HG03064 (cell line): Measurements from ENCODE around the gene UBE3C.

Source experiments
- ATAC-seq: cut with Tn5 transposase; IDR thresholded peaks from one replicate; pipeline ENCODE4 v1.9.1; 2021; ENCODE audit warnings: low read depth; ENCODE audit not compliant: unreplicated experiment

The UBE3C gene

GRCh38 chr7:157282141-157282801, 143.5 kb downstream of the UBE3C start:
- ATAC-seq = no peak

- ATAC-seq = no peak
Observed at GRCh38 chr7:157284229-157285014, 145.7 kb downstream of the UBE3C start.

- no peak for ATAC-seq
Observed at GRCh38 chr7:157291404-157292080, 152.8 kb downstream of the UBE3C start.

GRCh38 chr7:157292258-157292657, 153.5 kb downstream of the UBE3C start:
- no peak for ATAC-seq

GRCh38 chr7:157292770-157293412, 154.2 kb downstream of the UBE3C start:
- no peak for ATAC-seq

- no peak for ATAC-seq
Observed at GRCh38 chr7:157293413-157293788, 154.7 kb downstream of the UBE3C start.

- ATAC-seq = no peak
Observed at GRCh38 chr7:157294773-157295172, 156.0 kb downstream of the UBE3C start.

GRCh38 chr7:157295338-157295737, 156.6 kb downstream of the UBE3C start:
- ATAC-seq = no peak

GRCh38 chr7:157297185-157297584, 158.5 kb downstream of the UBE3C start:
- ATAC-seq = no peak

- no peak for ATAC-seq
Observed at GRCh38 chr7:157299317-157299612, 160.5 kb downstream of the UBE3C start.

GRCh38 chr7:157299613-157300368, 161.1 kb downstream of the UBE3C start:
- ATAC-seq = no peak

- ATAC-seq = no peak
Observed at GRCh38 chr7:157300369-157300825, 161.7 kb downstream of the UBE3C start.

- ATAC-seq = no peak
Observed at GRCh38 chr7:157301610-157302120, 162.9 kb downstream of the UBE3C start.

- no peak for ATAC-seq
Observed at GRCh38 chr7:157306846-157307838, 168.4 kb downstream of the UBE3C start.

- ATAC-seq = no peak
Observed at GRCh38 chr7:157309988-157310668, 171.4 kb downstream of the UBE3C start.

GRCh38 chr7:157310676-157311185, 172.0 kb downstream of the UBE3C start:
- ATAC-seq = no peak

- ATAC-seq = no peak
Observed at GRCh38 chr7:157312941-157313340, 174.2 kb downstream of the UBE3C start.

- no peak for ATAC-seq
Observed at GRCh38 chr7:157313645-157314044, 174.9 kb downstream of the UBE3C start.
